Activated CD4-positive, alpha-beta memory T cell treated with anti-CD3 and anti-CD28 coated beads, Interleukin-2, amount 10 ng/mL, durations not matched to agents 7 days and 5 days (primary cell): ENCODE results near the gene PHACTR2. TPM values are rescaled to one million over a fixed set of nuclear protein-coding genes. Genes with fewer than 3 reads are reported as not detected.

Experiments
- CTCF ChIA-PET: fragments of 350-600 bp; sonication (Branson Sonifier 250); formaldehyde crosslinking; loops from one replicate; lab custom pipeline; 2021; ENCODE audit warnings: antibody characterized with exemption, inconsistent platforms; lab: Charles Lee
- POLR2A ChIA-PET: fragments of 350-600 bp; sonication (Branson Sonifier 250); formaldehyde crosslinking; loops from one replicate; lab custom pipeline; 2021; ENCODE audit warnings: antibody characterized with exemption; lab: Charles Lee
- DNase-seq: peaks from one replicate; pipeline ENCODE4 v3.0.0-alpha.2; 2020
- H3K27ac Mint-ChIP-seq: one replicate; pipeline ENCODE4 v1.8.0; 2021; ENCODE audit warnings: mild to moderate bottlenecking, mixed read lengths
- H3K27me3 Mint-ChIP-seq: one replicate; pipeline ENCODE4 v1.8.0; 2021; ENCODE audit warnings: mixed read lengths
- H3K36me3 Mint-ChIP-seq: one replicate; pipeline ENCODE4 v1.8.0; 2021; ENCODE audit warnings: low read depth, mixed read lengths
- H3K4me1 Mint-ChIP-seq: one replicate; pipeline ENCODE4 v1.8.0; 2021; ENCODE audit warnings: mixed read lengths
- H3K4me3 Mint-ChIP-seq: one replicate; pipeline ENCODE4 v1.8.0; 2021; ENCODE audit warnings: mild to moderate bottlenecking, mixed read lengths
- H3K9me3 Mint-ChIP-seq: one replicate; pipeline ENCODE4 v1.8.0; 2021; ENCODE audit warnings: mixed read lengths
- total RNA-seq, 2 experiments: library from RNA; stranded (reverse); gene quantifications; one replicate each; pipeline ENCODE4 v1.2.3, GENCODE V29; 2021

Gene PHACTR2
- total RNA-seq, 2 experiments from 2014 or later: 41.5 to 46.3 TPM

- no peak for DNase-seq
- Mint-ChIP-seq H3K4me1 (peaks cover 2% of the 10 kb centered on the region), H3K9me3 (no peaks in the 10 kb centered on the region), H3K36me3 (peaks cover 9% of the 10 kb centered on the region), H3K4me3 (no peak overlapping the region), H3K27me3 (no peaks in the 10 kb centered on the region), H3K27ac (no peak overlapping the region)
- ChIA-PET POLR2A (no interaction called here), CTCF (no interaction called here)
Measured at GRCh38 chr6:143754204-143754603, 76.4 kb downstream of the PHACTR2 start.

- ChIA-PET CTCF (no interaction called here), POLR2A (no interaction called here)
- DNase-seq: no peak
- H3K27me3 Mint-ChIP-seq: no peaks in the 10 kb centered on the region
- peaks cover 8% of the 10 kb centered on the region for H3K4me1 Mint-ChIP-seq
- no peak overlapping the region for H3K27ac Mint-ChIP-seq
- no peaks in the 10 kb centered on the region for H3K9me3 Mint-ChIP-seq
- peaks cover 9% of the 10 kb centered on the region for H3K36me3 Mint-ChIP-seq
- H3K4me3 Mint-ChIP-seq: no peak overlapping the region
Measured at GRCh38 chr6:143755301-143755744, 77.6 kb downstream of the PHACTR2 start.

- no peak for DNase-seq
- peaks cover 8% of the 10 kb centered on the region for H3K4me1 Mint-ChIP-seq
- no peaks in the 10 kb centered on the region for H3K27me3 Mint-ChIP-seq
- H3K36me3 Mint-ChIP-seq: peaks cover 17% of the 10 kb centered on the region
- no peak overlapping the region for H3K27ac Mint-ChIP-seq
- no peak overlapping the region for H3K4me3 Mint-ChIP-seq
- CTCF ChIA-PET: no interaction called here
- H3K9me3 Mint-ChIP-seq: no peaks in the 10 kb centered on the region
- POLR2A ChIA-PET: no interaction called here
Measured at GRCh38 chr6:143757346-143757832, 79.6 kb downstream of the PHACTR2 start.

GRCh38 chr6:143758551-143758950 lies 80.8 kb downstream of the PHACTR2 start:
- no peak for DNase-seq
- CTCF ChIA-PET: no interaction called here
- no peaks in the 10 kb centered on the region for H3K27me3 Mint-ChIP-seq
- H3K9me3 Mint-ChIP-seq: no peaks in the 10 kb centered on the region
- POLR2A ChIA-PET: no interaction called here
- H3K36me3 Mint-ChIP-seq: peaks cover 17% of the 10 kb centered on the region
- H3K27ac Mint-ChIP-seq: no peak overlapping the region
- H3K4me3 Mint-ChIP-seq: no peak overlapping the region
- peaks cover 8% of the 10 kb centered on the region for H3K4me1 Mint-ChIP-seq

- no peaks in the 10 kb centered on the region for H3K27me3 Mint-ChIP-seq
- POLR2A ChIA-PET: no interaction called here
- H3K4me3 Mint-ChIP-seq: no peak overlapping the region
- DNase-seq: no peak
- H3K4me1 Mint-ChIP-seq: peaks cover 8% of the 10 kb centered on the region
- H3K27ac Mint-ChIP-seq: no peak overlapping the region
- CTCF ChIA-PET: no interaction called here
- H3K36me3 Mint-ChIP-seq: peaks cover 14% of the 10 kb centered on the region
- H3K9me3 Mint-ChIP-seq: no peaks in the 10 kb centered on the region
Measured at GRCh38 chr6:143759666-143760065, 81.9 kb downstream of the PHACTR2 start.

GRCh38 chr6:143761074-143761473 lies 83.3 kb downstream of the PHACTR2 start:
- H3K27me3 Mint-ChIP-seq: no peaks in the 10 kb centered on the region
- H3K4me1 Mint-ChIP-seq: peaks cover 8% of the 10 kb centered on the region
- CTCF ChIA-PET: no interaction called here
- DNase-seq: no peak
- H3K9me3 Mint-ChIP-seq: no peaks in the 10 kb centered on the region
- H3K27ac Mint-ChIP-seq: no peak overlapping the region
- H3K36me3 Mint-ChIP-seq: peaks cover 19% of the 10 kb centered on the region
- POLR2A ChIA-PET: no interaction called here
- no peak overlapping the region for H3K4me3 Mint-ChIP-seq

- Mint-ChIP-seq H3K9me3 (no peaks in the 10 kb centered on the region), H3K4me1 (peaks cover 8% of the 10 kb centered on the region), H3K27me3 (no peaks in the 10 kb centered on the region), H3K4me3 (no peak overlapping the region), H3K36me3 (peaks cover 23% of the 10 kb centered on the region), H3K27ac (no peak overlapping the region)
- DNase-seq: no peak
- CTCF ChIA-PET: no interaction called here
- POLR2A ChIA-PET: no interaction called here
Measured at GRCh38 chr6:143762126-143762525, 84.4 kb downstream of the PHACTR2 start.

GRCh38 chr6:143765422-143766184 lies 87.8 kb downstream of the PHACTR2 start:
- Mint-ChIP-seq H3K27ac (no peak overlapping the region), H3K36me3 (peaks cover 39% of the 10 kb centered on the region), H3K4me1 (no peaks in the 10 kb centered on the region), H3K4me3 (no peak overlapping the region), H3K9me3 (no peaks in the 10 kb centered on the region), H3K27me3 (no peaks in the 10 kb centered on the region)
- POLR2A ChIA-PET: interaction anchor here (1.2 kb wide), 1 partner anchor 19 kb away, joined by 3 read pairs; no protein-coding TSS in a partner anchor
- DNase-seq: no peak
- CTCF ChIA-PET: no interaction called here

- H3K9me3 Mint-ChIP-seq: no peaks in the 10 kb centered on the region
- H3K36me3 Mint-ChIP-seq: peaks cover 37% of the 10 kb centered on the region
- ChIA-PET CTCF (no interaction called here), POLR2A (interaction anchor here (1.2 kb wide), 1 partner anchor 19 kb away, joined by 3 read pairs; no protein-coding TSS in a partner anchor)
- no peak overlapping the region for H3K27ac Mint-ChIP-seq
- H3K27me3 Mint-ChIP-seq: no peaks in the 10 kb centered on the region
- no peaks in the 10 kb centered on the region for H3K4me1 Mint-ChIP-seq
- no peak for DNase-seq
- no peak overlapping the region for H3K4me3 Mint-ChIP-seq
Measured at GRCh38 chr6:143766185-143766553, 88.4 kb downstream of the PHACTR2 start.

- Mint-ChIP-seq H3K4me1 (no peaks in the 10 kb centered on the region), H3K9me3 (no peaks in the 10 kb centered on the region), H3K4me3 (no peak overlapping the region), H3K36me3 (peaks cover 31% of the 10 kb centered on the region), H3K27me3 (no peaks in the 10 kb centered on the region), H3K27ac (no peak overlapping the region)
- POLR2A ChIA-PET: no interaction called here
- no peak for DNase-seq
- CTCF ChIA-PET: no interaction called here
Measured at GRCh38 chr6:143767433-143767832, 89.7 kb downstream of the PHACTR2 start.

GRCh38 chr6:143772116-143773086 lies 94.6 kb downstream of the PHACTR2 start:
- no peak overlapping the region for H3K27ac Mint-ChIP-seq
- ChIA-PET POLR2A (no interaction called here), CTCF (interaction anchor here (0.5 to 1.3 kb wide), 2 partner anchors 168 to 354 kb away, joined by 3 read pairs; no protein-coding TSS in a partner anchor)
- H3K27me3 Mint-ChIP-seq: no peaks in the 10 kb centered on the region
- no peak overlapping the region for H3K4me3 Mint-ChIP-seq
- H3K4me1 Mint-ChIP-seq: no peaks in the 10 kb centered on the region
- H3K36me3 Mint-ChIP-seq: peaks cover 27% of the 10 kb centered on the region
- DNase-seq: no peak
- H3K9me3 Mint-ChIP-seq: no peaks in the 10 kb centered on the region

GRCh38 chr6:143773506-143774150 lies 95.9 kb downstream of the PHACTR2 start:
- CTCF ChIA-PET: no interaction called here
- H3K4me1 Mint-ChIP-seq: no peaks in the 10 kb centered on the region
- H3K9me3 Mint-ChIP-seq: no peaks in the 10 kb centered on the region
- no peak overlapping the region for H3K27ac Mint-ChIP-seq
- peaks cover 29% of the 10 kb centered on the region for H3K36me3 Mint-ChIP-seq
- no peak overlapping the region for H3K4me3 Mint-ChIP-seq
- no peaks in the 10 kb centered on the region for H3K27me3 Mint-ChIP-seq
- no peak for DNase-seq
- POLR2A ChIA-PET: no interaction called here

GRCh38 chr6:143774347-143774746 lies 96.6 kb downstream of the PHACTR2 start:
- H3K4me1 Mint-ChIP-seq: no peaks in the 10 kb centered on the region
- ChIA-PET POLR2A (no interaction called here), CTCF (no interaction called here)
- no peak overlapping the region for H3K27ac Mint-ChIP-seq
- no peak overlapping the region for H3K4me3 Mint-ChIP-seq
- no peaks in the 10 kb centered on the region for H3K9me3 Mint-ChIP-seq
- H3K27me3 Mint-ChIP-seq: no peaks in the 10 kb centered on the region
- no peak for DNase-seq
- H3K36me3 Mint-ChIP-seq: peaks cover 32% of the 10 kb centered on the region
